HG02759 (cell line): ENCODE results near the gene BCAT1.
"Not testable (repeated sequence)": the region's sequence is repeated elsewhere in the genome, so short reads cannot be mapped to it uniquely, and the experiment has no call there.

Experiments used
- ATAC-seq: cut with Tn5 transposase; IDR thresholded peaks from one replicate; pipeline ENCODE4 v1.9.1; 2021; ENCODE audit warnings: mild to moderate bottlenecking, moderate library complexity; ENCODE audit not compliant: unreplicated experiment

Gene BCAT1

GRCh38 chr12:24901576-24902461 is 47.1 kb downstream of the BCAT1 start:
- ATAC-seq: no peak

- no peak for ATAC-seq
Measured at GRCh38 chr12:24900196-24900595, 48.7 kb downstream of the BCAT1 start.

GRCh38 chr12:24899503-24900075 is 49.3 kb downstream of the BCAT1 start:
- no peak for ATAC-seq

GRCh38 chr12:24898606-24899005 is 50.3 kb downstream of the BCAT1 start:
- ATAC-seq: no peak

GRCh38 chr12:24898185-24898584 is 50.7 kb downstream of the BCAT1 start:
- no peak for ATAC-seq

- ATAC-seq: no peak
Measured at GRCh38 chr12:24896171-24896570, 52.7 kb downstream of the BCAT1 start.

GRCh38 chr12:24895612-24896011 is 53.3 kb downstream of the BCAT1 start:
- ATAC-seq: no peak

GRCh38 chr12:24894879-24895278 is 54.0 kb downstream of the BCAT1 start:
- ATAC-seq: no peak

- ATAC-seq: no peak
Measured at GRCh38 chr12:24890048-24890803, 58.7 kb downstream of the BCAT1 start.

- no peak for ATAC-seq
Measured at GRCh38 chr12:24889411-24889810, 59.5 kb downstream of the BCAT1 start.

GRCh38 chr12:24888813-24889212 is 60.1 kb downstream of the BCAT1 start:
- ATAC-seq: no peak

GRCh38 chr12:24884911-24885310 is 64.0 kb downstream of the BCAT1 start:
- no peak for ATAC-seq

- ATAC-seq: no peak
Measured at GRCh38 chr12:24881724-24882371, 67.1 kb downstream of the BCAT1 start.

GRCh38 chr12:24881227-24881626 is 67.7 kb downstream of the BCAT1 start:
- no peak for ATAC-seq

GRCh38 chr12:24880732-24881131 is 68.2 kb downstream of the BCAT1 start:
- no peak for ATAC-seq

GRCh38 chr12:24879644-24880043 is 69.3 kb downstream of the BCAT1 start:
- no peak for ATAC-seq

GRCh38 chr12:24875014-24875413 is 73.9 kb downstream of the BCAT1 start:
- ATAC-seq: no peak

GRCh38 chr12:24872211-24872610 is 76.7 kb downstream of the BCAT1 start:
- ATAC-seq: no peak

GRCh38 chr12:24866139-24866538 is 82.8 kb downstream of the BCAT1 start:
- ATAC-seq: not testable (repeated sequence)

GRCh38 chr12:24864796-24865125 is 84.1 kb downstream of the BCAT1 start:
- peak; percentile 72 for ATAC-seq
